ENCODE results near the gene ABHD16B. TPM values are rescaled to one million over a fixed set of nuclear protein-coding genes. Genes with fewer than 3 reads are reported as not detected.

The ABHD16B gene
- total and polyA plus RNA-seq, 2 of the 13 experiments (the other 11 are each of a cell fraction or from before 2014, with no cell fraction given) = not detected

DNA sequence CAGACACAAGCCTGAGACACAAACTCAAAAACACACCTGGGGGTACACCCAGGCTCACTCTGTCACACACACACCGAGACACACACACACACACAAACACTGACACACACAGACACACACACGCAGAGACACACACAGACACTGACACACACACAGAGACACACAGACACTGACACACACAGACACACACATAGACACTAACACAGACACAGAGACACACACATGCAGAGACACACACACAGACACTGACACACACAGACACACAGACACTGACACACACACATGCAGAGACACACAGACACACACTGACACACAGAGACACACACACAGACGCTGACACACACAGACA lies 14.4 kb upstream of the ABHD16B start (continued):
- TF ChIP-seq, protein P1, sequence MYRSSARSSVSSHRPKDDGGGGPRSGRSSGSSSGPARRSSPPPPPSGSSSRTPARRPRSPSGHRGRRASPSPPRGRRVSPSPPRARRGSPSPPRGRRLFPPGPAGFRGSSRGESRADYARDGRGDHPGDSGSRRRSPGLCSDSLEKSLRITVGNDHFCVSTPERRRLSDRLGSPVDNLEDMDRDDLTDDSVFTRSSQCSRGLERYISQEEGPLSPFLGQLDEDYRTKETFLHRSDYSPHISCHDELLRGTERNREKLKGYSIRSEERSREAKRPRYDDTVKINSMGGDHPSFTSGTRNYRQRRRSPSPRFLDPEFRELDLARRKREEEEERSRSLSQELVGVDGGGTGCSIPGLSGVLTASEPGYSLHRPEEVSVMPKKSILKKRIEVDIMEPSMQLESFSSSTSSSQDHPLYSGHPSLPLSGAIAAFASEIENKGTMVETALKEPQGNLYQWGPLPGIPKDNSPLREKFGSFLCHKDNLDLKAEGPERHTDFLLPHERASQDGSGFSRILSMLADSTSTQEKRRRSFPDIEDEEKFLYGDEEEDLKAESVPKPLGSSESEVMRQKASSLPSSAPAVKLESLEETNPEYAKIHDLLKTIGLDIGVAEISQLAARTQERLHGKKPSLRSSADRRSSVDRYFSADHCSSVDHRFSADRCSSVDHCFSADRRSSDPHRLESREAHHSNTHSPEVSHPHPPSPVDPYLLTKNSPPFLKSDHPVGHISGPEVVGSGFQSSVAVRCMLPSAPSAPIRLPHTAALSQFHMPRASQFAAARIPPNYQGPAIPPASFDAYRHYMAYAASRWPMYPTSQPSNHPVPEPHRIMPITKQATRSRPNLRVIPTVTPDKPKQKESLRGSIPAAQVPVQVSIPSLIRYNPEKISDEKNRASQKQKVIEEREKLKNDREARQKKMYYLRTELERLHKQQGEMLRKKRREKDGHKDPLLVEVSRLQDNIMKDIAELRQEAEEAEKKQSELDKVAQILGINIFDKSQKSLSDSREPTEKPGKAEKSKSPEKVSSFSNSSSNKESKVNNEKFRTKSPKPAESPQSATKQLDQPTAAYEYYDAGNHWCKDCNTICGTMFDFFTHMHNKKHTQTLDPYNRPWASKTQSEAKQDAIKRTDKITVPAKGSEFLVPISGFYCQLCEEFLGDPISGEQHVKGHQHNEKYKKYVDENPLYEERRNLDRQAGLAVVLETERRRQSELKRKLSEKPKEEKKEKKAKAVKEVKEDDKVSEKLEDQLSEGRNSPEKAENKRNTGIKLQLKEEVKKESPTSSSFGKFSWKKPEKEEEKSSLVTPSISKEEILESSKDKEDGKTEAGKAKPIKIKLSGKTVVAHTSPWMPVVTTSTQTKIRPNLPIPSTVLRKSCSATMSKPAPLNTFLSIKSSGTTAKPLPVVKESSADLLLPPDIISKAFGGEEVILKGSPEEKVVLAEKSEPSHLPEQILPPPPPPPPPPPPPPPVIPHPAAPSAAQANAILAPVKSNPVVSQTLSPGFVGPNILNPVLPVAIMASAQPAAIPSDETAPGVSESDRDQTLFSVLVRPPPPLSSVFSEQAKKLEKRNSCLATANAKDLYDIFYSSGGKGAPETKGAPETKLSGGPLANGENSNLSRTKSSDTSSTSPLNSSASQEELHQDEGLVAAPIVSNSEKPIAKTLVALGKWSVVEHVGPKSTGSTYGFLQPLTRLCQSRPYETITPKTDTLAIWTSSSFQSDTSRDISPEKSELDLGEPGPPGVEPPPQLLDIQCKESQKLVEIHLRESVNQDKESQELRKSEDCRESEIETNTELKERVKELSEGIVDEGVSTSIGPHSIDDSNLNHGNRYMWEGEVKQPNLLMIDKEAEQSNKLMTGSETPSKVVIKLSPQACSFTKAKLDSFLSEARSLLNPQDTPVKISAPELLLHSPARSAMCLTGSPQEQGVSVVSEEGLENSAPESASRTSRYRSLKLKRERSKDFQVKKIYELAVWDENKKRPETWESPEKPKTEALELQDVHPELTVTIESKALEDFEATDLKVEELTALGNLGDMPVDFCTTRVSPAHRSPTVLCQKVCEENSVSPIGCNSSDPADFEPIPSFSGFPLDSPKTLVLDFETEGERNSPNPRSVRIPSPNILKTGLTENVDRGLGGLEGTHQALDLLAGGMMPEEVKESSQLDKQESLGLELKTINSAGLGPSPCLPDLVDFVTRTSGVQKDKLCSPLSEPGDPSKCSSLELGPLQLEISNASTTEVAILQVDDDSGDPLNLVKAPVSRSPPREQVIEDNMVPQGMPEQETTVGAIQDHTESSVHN (CRISPR knock-in tag; IDR thresholded peaks at IDR 0.05) = 0 out of 2 replicates have a peak, but pooled peaks have one; percentile 62
- TF ChIP-seq, protein P2, sequence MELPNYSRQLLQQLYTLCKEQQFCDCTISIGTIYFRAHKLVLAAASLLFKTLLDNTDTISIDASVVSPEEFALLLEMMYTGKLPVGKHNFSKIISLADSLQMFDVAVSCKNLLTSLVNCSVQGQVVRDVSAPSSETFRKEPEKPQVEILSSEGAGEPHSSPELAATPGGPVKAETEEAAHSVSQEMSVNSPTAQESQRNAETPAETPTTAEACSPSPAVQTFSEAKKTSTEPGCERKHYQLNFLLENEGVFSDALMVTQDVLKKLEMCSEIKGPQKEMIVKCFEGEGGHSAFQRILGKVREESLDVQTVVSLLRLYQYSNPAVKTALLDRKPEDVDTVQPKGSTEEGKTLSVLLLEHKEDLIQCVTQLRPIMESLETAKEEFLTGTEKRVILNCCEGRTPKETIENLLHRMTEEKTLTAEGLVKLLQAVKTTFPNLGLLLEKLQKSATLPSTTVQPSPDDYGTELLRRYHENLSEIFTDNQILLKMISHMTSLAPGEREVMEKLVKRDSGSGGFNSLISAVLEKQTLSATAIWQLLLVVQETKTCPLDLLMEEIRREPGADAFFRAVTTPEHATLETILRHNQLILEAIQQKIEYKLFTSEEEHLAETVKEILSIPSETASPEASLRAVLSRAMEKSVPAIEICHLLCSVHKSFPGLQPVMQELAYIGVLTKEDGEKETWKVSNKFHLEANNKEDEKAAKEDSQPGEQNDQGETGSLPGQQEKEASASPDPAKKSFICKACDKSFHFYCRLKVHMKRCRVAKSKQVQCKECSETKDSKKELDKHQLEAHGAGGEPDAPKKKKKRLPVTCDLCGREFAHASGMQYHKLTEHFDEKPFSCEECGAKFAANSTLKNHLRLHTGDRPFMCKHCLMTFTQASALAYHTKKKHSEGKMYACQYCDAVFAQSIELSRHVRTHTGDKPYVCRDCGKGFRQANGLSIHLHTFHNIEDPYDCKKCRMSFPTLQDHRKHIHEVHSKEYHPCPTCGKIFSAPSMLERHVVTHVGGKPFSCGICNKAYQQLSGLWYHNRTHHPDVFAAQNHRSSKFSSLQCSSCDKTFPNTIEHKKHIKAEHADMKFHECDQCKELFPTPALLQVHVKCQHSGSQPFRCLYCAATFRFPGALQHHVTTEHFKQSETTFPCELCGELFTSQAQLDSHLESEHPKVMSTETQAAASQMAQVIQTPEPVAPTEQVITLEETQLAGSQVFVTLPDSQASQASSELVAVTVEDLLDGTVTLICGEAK (IDR thresholded peaks at IDR 0.05) = peak; percentile 61
- TF ChIP-seq, protein P2 (CRISPR knock-in tag; IDR thresholded peaks at IDR 0.05) = no peak
- TF ChIP-seq, protein P3, sequence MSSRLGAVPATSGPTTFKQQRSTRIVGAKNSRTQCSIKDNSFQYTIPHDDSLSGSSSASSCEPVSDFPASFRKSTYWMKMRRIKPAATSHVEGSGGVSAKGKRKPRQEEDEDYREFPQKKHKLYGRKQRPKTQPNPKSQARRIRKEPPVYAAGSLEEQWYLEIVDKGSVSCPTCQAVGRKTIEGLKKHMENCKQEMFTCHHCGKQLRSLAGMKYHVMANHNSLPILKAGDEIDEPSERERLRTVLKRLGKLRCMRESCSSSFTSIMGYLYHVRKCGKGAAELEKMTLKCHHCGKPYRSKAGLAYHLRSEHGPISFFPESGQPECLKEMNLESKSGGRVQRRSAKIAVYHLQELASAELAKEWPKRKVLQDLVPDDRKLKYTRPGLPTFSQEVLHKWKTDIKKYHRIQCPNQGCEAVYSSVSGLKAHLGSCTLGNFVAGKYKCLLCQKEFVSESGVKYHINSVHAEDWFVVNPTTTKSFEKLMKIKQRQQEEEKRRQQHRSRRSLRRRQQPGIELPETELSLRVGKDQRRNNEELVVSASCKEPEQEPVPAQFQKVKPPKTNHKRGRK (CRISPR knock-in tag; IDR thresholded peaks at IDR 0.05) = 0 out of 2 replicates have a peak, but pooled peaks have one; percentile 22
- TF ChIP-seq ATF7 (IDR thresholded peaks at IDR 0.05) (peak; percentile 66), ATF7 (CRISPR knock-in tag; IDR thresholded peaks at IDR 0.05) (peak; percentile 57; the same call in 1 of the 2 replicates)

Data from HepG2 (cell line).